ENCODE data around the gene SOAT2.

DNA sequence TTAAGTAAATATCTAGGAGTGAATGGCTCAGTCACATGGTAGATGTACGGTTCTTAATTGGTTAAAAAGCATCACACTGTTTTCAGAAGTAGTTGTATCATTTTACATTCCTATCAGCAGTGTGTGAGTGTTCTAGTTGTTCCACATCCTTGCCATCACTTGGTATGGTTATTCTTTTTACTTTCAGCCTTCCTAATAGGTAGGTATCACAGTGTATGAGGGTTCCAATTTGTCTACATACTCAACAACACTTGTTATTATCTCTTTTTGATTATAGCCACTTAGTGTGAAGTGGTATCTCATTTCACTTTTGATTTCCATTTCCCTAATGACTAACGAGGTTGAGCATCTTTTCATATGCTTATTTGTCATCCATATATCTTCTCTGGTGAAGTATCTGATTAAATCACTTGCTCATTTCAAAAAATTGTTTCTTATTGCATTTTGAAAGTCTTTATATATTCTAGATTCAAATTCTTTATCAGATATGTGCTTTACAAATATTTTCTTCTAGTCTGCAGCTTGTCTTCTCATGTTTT lies 20.6 kb upstream of the SOAT2 start:
- TF ChIP-seq, protein P1, sequence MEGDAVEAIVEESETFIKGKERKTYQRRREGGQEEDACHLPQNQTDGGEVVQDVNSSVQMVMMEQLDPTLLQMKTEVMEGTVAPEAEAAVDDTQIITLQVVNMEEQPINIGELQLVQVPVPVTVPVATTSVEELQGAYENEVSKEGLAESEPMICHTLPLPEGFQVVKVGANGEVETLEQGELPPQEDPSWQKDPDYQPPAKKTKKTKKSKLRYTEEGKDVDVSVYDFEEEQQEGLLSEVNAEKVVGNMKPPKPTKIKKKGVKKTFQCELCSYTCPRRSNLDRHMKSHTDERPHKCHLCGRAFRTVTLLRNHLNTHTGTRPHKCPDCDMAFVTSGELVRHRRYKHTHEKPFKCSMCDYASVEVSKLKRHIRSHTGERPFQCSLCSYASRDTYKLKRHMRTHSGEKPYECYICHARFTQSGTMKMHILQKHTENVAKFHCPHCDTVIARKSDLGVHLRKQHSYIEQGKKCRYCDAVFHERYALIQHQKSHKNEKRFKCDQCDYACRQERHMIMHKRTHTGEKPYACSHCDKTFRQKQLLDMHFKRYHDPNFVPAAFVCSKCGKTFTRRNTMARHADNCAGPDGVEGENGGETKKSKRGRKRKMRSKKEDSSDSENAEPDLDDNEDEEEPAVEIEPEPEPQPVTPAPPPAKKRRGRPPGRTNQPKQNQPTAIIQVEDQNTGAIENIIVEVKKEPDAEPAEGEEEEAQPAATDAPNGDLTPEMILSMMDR (IDR thresholded peaks at IDR 0.05) = no peak
- TF ChIP-seq POLR2A (IDR thresholded peaks at IDR 0.05) = no peak
